Gastroesophageal sphincter (tissue), 3 donors: ENCODE results near the gene JAML.

Experiments
- EP300 ChIP-seq: sonication (generic); formaldehyde crosslinking; IDR thresholded peaks from one replicate; pipeline ENCODE4 v1.6.1; 2017; ENCODE audit warnings: antibody characterized with exemption, mild to moderate bottlenecking
- POLR2A ChIP-seq, 2 donors: fragments of 450-650 bp; IDR thresholded peaks; one replicate each; pipeline ENCODE4 v1.6.1; 2017; ENCODE audit warnings: antibody characterized with exemption in 2 of 2, mild to moderate bottlenecking in 2 of 2, moderate library complexity in 1 of 2
- POLR2AphosphoS5 ChIP-seq: sonication (generic); formaldehyde crosslinking; IDR thresholded peaks from one replicate; pipeline ENCODE4 v1.6.1; 2017; ENCODE audit warnings: antibody characterized with exemption
- TF ChIP-seq, protein P1 (sequence below), 4 experiments: fragments of 200-600 bp in 2 of 4; fragments of 450-650 bp in 2 of 4; sonication (generic) in 1 of 4; IDR thresholded peaks; one replicate each; pipeline ENCODE4 v1.5.1; 2017 to 2019; ENCODE audit warnings: antibody characterized with exemption in 4 of 4, mild to moderate bottlenecking in 2 of 4, moderate library complexity in 2 of 4

DNA sequence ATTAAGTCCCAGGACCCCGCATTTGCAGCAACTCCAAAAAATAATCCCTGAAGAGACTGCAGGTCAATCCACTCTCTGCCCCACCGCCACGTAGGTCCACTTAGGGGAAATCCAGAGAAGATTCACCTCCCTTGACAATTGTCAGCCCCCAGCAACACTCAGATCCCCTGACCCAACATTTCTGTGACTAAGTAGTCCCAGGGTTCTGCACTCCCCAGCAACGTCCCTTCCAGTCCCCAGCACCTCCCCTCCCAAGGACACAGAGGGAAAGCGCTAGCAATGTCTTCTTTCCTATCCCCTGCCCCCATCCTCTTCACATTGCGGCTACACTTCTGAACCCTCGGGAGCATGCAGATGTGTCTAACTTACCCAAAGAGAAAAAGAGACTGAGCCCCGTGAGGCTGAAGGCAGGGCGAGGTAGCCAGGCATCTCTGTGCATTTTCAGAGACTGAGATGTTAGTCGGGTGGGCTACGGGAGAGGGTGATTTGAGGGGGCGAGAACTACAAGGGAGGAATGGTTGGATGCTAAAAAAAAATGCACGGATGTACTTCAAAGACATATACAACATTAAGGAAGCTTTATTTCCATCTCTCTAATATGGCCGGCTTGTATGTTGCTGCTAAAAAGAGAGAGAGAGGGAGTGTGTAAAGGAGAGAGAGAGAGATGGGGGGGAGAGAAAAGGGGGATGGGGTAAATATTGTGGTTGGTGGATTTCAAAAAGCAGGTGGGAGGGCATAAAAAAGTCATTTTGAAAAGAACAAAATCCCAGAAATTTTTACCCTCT, 48.6 kb downstream of the JAML start, which contains the start of gene SCN2B:
- TF ChIP-seq, protein P1, sequence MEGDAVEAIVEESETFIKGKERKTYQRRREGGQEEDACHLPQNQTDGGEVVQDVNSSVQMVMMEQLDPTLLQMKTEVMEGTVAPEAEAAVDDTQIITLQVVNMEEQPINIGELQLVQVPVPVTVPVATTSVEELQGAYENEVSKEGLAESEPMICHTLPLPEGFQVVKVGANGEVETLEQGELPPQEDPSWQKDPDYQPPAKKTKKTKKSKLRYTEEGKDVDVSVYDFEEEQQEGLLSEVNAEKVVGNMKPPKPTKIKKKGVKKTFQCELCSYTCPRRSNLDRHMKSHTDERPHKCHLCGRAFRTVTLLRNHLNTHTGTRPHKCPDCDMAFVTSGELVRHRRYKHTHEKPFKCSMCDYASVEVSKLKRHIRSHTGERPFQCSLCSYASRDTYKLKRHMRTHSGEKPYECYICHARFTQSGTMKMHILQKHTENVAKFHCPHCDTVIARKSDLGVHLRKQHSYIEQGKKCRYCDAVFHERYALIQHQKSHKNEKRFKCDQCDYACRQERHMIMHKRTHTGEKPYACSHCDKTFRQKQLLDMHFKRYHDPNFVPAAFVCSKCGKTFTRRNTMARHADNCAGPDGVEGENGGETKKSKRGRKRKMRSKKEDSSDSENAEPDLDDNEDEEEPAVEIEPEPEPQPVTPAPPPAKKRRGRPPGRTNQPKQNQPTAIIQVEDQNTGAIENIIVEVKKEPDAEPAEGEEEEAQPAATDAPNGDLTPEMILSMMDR (IDR thresholded peaks at IDR 0.05) = no peak
- TF ChIP-seq POLR2AphosphoS5 = no peak
- TF ChIP-seq POLR2A (IDR thresholded peaks at IDR 0.05) = no peak
- TF ChIP-seq EP300 = no peak
